ENCODE data around the gene DOCK3. TPM values are rescaled to one million over a fixed set of nuclear protein-coding genes. Genes with fewer than 3 reads are reported as not detected.

DOCK3 gene
- total RNA-seq, 1 experiment from 2014 or later: 5.6 TPM

- POLR2A ChIA-PET: no interaction called here
Measured at GRCh38 chr3:51375571-51375970, 700.8 kb downstream of the DOCK3 start.

More at GRCh38 chr3:51375571-51375970, 700.8 kb downstream of the DOCK3 start:
- Mint-ChIP-seq H3K9me3 (no peaks in the 10 kb centered on the region), H3K36me3 (no peaks in the 10 kb centered on the region), H3K4me3 (no peak overlapping the region), H3K27me3 (ENCODE audit: low read depth) (no peaks in the 10 kb centered on the region), H3K4me1 (no peaks in the 10 kb centered on the region), H3K27ac (no peak overlapping the region)
- TF ChIP-seq E2F5 (CRISPR knock-in tag; IDR thresholded peaks at IDR 0.05): no peak
- TF ChIP-seq TEAD4 (CRISPR knock-in tag; IDR thresholded peaks at IDR 0.05): no peak
- TF ChIP-seq ZSCAN18 (CRISPR knock-in tag; IDR thresholded peaks at IDR 0.05): no peak
- TF ChIP-seq ZNF121 (CRISPR knock-in tag; IDR thresholded peaks at IDR 0.05): no peak
- TF ChIP-seq SMAD3 (CRISPR knock-in tag; IDR thresholded peaks at IDR 0.05; ENCODE audit: borderline replicate concordance): no peak
- no peak for TF ChIP-seq CTCF (IDR thresholded peaks at IDR 0.05)
- TF ChIP-seq TP53 (CRISPR knock-in tag; IDR thresholded peaks at IDR 0.05): no peak
- TF ChIP-seq ZNF263 (CRISPR knock-in tag; IDR thresholded peaks at IDR 0.05; ENCODE audit: low read depth): no peak
- no peak for TF ChIP-seq HMGXB4 (CRISPR knock-in tag; IDR thresholded peaks at IDR 0.05)
- no peak for TF ChIP-seq GABPB1 (CRISPR knock-in tag; IDR thresholded peaks at IDR 0.05)
- TF ChIP-seq FOXP4 (CRISPR knock-in tag; IDR thresholded peaks at IDR 0.05): no peak
- CTCF ChIA-PET: no interaction called here
- ATAC-seq: no peak
- DNase-seq (ENCODE audit: low spot score): no peak

All from WTC11 (cell line).